ENCODE results near the gene GMCL1. TPM values are rescaled to one million over a fixed set of nuclear protein-coding genes. Genes with fewer than 3 reads are reported as not detected.
"Not testable (repeated sequence)": the region's sequence is repeated elsewhere in the genome, so short reads cannot be mapped to it uniquely, and the experiment has no call there.

The GMCL1 gene
- total RNA-seq, 1 experiment from 2014 or later, result 17.4 TPM

GRCh38 chr2:69828938-69829255, 563 bp upstream of the GMCL1 start:
- ChIA-PET CTCF (no interaction called here), POLR2A (ENCODE audit: unreplicated experiment) (interaction anchor here (0.7 kb wide), 2 partner anchors 247 to 724 kb away, joined by 3 read pairs; no protein-coding TSS in a partner anchor)
- Histone ChIP-seq H3K4me3 (peak overlapping the region; percentile 82), H3K9me3 (ENCODE audit: insufficient read depth, low read depth) (no peaks in the 10 kb centered on the region), H2AFZ (peak overlapping the region; percentile 99), H3K4me1 (replicated peaks; ENCODE audit: insufficient read depth) (peaks cover 22% of the 10 kb centered on the region), H3F3A (ENCODE audit: insufficient read depth, low read depth) (peaks cover 20% of the 10 kb centered on the region; the same call in 1 of the 2 replicates), H3K9me2 (ENCODE audit: insufficient read depth) (no peaks in the 10 kb centered on the region), H3K27ac (peak overlapping the region; percentile 75), H3K4me2 (peak overlapping the region; percentile 92), H3K36me3 (ENCODE audit: low read depth) (no peaks in the 10 kb centered on the region), H3K27me3 (ENCODE audit: insufficient read depth, low read depth) (no peaks in the 10 kb centered on the region), H3K79me2 (ENCODE audit: low read depth) (peaks cover 39% of the 10 kb centered on the region), H4K20me1 (ENCODE audit: insufficient read depth) (no peaks in the 10 kb centered on the region)
- TF ChIP-seq CTCF (conservative IDR thresholded peaks at IDR 0.05), result no peak
- no peak for TF ChIP-seq EZH2 (IDR thresholded peaks at IDR 0.05; ENCODE audit: low read depth)
- DNase-seq, result no peak
- BruUV-seq (replicated peaks), result TSS peak; percentile 98
- intact Hi-C loops (cut with micrococcal nuclease; ENCODE audit: unreplicated experiment), result no loop called here

GRCh38 chr2:69830045-69830905, 815 bp downstream of the GMCL1 start:
- Histone ChIP-seq H3K9me2 (ENCODE audit: insufficient read depth) (no peaks in the 10 kb centered on the region), H3K9me3 (ENCODE audit: insufficient read depth, low read depth) (no peaks in the 10 kb centered on the region), H3K27me3 (ENCODE audit: insufficient read depth, low read depth) (no peaks in the 10 kb centered on the region), H3F3A (ENCODE audit: insufficient read depth, low read depth) (peaks cover 20% of the 10 kb centered on the region; the same call in 1 of the 2 replicates), H3K79me2 (ENCODE audit: low read depth) (peaks cover 49% of the 10 kb centered on the region), H3K4me1 (replicated peaks; ENCODE audit: insufficient read depth) (peaks cover 22% of the 10 kb centered on the region), H3K27ac (no peak overlapping the region), H3K4me3 (peak overlapping the region; percentile 82), H3K36me3 (ENCODE audit: low read depth) (no peaks in the 10 kb centered on the region), H2AFZ (peak overlapping the region; percentile 99), H3K4me2 (peak overlapping the region; percentile 85), H4K20me1 (ENCODE audit: insufficient read depth) (no peaks in the 10 kb centered on the region)
- peak in 1 of 2 experiments; percentile 34 for DNase-seq
- CTCF ChIA-PET, result interaction anchor here (0.6 kb wide), 1 partner anchor 23 kb away, joined by 3 read pairs; no protein-coding TSS in a partner anchor
- no TSS peak for BruUV-seq (replicated peaks)
- intact Hi-C loops (cut with micrococcal nuclease; ENCODE audit: unreplicated experiment), result no loop called here
- TF ChIP-seq CTCF (conservative IDR thresholded peaks at IDR 0.05) (no peak), EZH2 (IDR thresholded peaks at IDR 0.05; ENCODE audit: low read depth) (no peak)
- POLR2A ChIA-PET (ENCODE audit: unreplicated experiment), result interaction anchor here (0.6 to 0.7 kb wide), 2 partner anchors 18 to 105 kb away, joined by 6 to 7 read pairs; no protein-coding TSS in a partner anchor

GRCh38 chr2:69830906-69831241, 1.4 kb downstream of the GMCL1 start:
- intact Hi-C loops (cut with micrococcal nuclease; ENCODE audit: unreplicated experiment); H3K9me2 ChIP-seq (ENCODE audit: insufficient read depth); H4K20me1 ChIP-seq (ENCODE audit: insufficient read depth); H3K36me3 ChIP-seq (ENCODE audit: low read depth); CTCF ChIA-PET; H3K27ac ChIP-seq; DNase-seq; H3K27me3 ChIP-seq (ENCODE audit: insufficient read depth, low read depth); H2AFZ ChIP-seq; H3K9me3 ChIP-seq (ENCODE audit: insufficient read depth, low read depth): not testable (repeated sequence)
- POLR2A ChIA-PET (ENCODE audit: unreplicated experiment), result interaction anchor here (0.6 kb wide), 1 partner anchor 106 kb away, joined by 6 read pairs; no protein-coding TSS in a partner anchor
- TSS peak; percentile 32 for BruUV-seq (replicated peaks)
- Histone ChIP-seq H3K4me1 (replicated peaks; ENCODE audit: insufficient read depth) (peaks cover 22% of the 10 kb centered on the region), H3F3A (ENCODE audit: insufficient read depth, low read depth) (peaks cover 18% of the 10 kb centered on the region; the same call in 1 of the 2 replicates), H3K79me2 (ENCODE audit: low read depth) (peaks cover 49% of the 10 kb centered on the region), H3K4me3 (peak overlapping the region; percentile 82; the same call in 1 of the 2 replicates), H3K4me2 (peak overlapping the region; percentile 85)

Measured in PC-9 (cell line).